Skeletal muscle tissue (tissue), 4 donors: ENCODE results near the gene FAM3A. TPM values are rescaled to one million over a fixed set of nuclear protein-coding genes. Genes with fewer than 3 reads are reported as not detected.

Experiments used
- H3K27ac ChIP-seq: one replicate; pipeline ENCODE4 v1.7.0; 2013; ENCODE audit warnings: mild to moderate bottlenecking, low read depth, low read length, inconsistent platforms
- H3K27me3 ChIP-seq, 3 donors: one replicate each; pipeline ENCODE4 v1.7.0; 2013; ENCODE audit warnings: low read length in 3 of 3; ENCODE audit not compliant: control insufficient read depth in 3 of 3, insufficient read depth in 3 of 3
- H3K36me3 ChIP-seq, 3 donors: one replicate each; pipeline ENCODE4 v1.7.0; 2013; ENCODE audit warnings: low read length in 3 of 3; ENCODE audit not compliant: control insufficient read depth in 3 of 3, insufficient read depth in 3 of 3
- H3K4me1 ChIP-seq, 3 donors: one replicate each; pipeline ENCODE4 v1.7.0; 2013; ENCODE audit warnings: low read length in 3 of 3, mild to moderate bottlenecking in 3 of 3; ENCODE audit not compliant: control insufficient read depth in 3 of 3, insufficient read depth in 3 of 3
- H3K4me3 ChIP-seq, 3 donors: one replicate each; pipeline ENCODE4 v1.7.0; 2013; ENCODE audit warnings: low read length in 3 of 3
- H3K9ac ChIP-seq, 3 donors: one replicate each; pipeline ENCODE4 v1.7.0; 2013; ENCODE audit warnings: low read length in 3 of 3, mild to moderate bottlenecking in 3 of 3, moderate library complexity in 2 of 3, low read depth in 1 of 3
- H3K9me3 ChIP-seq, 3 donors: one replicate each; pipeline ENCODE4 v1.7.0; 2013; ENCODE audit warnings: low read length in 3 of 3; ENCODE audit not compliant: control insufficient read depth in 3 of 3
- total RNA-seq: library from RNA; depleted of rRNA; stranded (reverse); fragments of >200 nt; gene quantifications from one replicate; pipeline ENCODE4 v1.2.3, GENCODE V29; 2014
- donor health status: Osteomylitis.

Gene FAM3A
- total RNA-seq, 1 donor from 2014 or later = 15.7 TPM

DNA sequence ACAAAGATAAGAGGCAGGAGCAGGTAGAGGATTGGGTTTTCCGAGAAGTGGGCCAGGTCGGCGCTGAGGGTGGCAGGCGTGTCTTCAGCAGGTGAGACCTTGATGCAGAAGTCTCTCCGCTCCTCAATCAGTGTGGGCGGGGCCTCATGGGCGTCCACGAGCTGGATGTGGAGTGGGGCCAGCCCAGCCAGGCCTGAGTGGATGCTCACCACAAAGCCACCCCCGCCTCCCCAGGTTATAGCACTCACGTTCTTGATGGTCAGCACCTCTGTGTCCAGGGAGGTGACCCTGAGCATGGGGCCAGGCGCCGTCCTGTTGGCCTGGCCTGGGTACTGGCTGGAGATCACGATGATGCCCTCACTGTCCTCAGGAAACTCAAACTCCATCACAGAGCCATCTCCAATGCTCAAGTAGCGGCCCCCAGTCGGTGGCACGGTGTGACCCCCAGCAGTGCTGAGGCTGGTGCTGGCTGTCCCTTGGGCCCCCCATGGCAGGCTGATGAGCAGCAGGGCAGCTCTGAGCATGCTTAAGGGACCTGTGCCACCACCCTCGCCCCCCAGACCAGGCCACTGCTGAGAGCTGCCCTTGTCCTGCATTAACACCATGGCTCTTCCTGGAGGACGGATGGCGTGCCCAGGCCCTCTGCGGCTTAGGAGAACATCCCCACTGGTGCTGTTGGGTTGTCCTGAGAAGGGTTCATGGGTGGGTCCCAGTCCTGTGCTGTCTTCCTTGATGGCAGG, 27.5 kb downstream of the FAM3A start:
- H3K9me3 ChIP-seq = no peaks in the 10 kb centered on the region
- peak overlapping the region in 1 of 3 donors; percentile 82 for H3K9ac ChIP-seq
- no peak overlapping the region for H3K27ac ChIP-seq
- H3K4me1 ChIP-seq = peaks cover 17 to 42% (median 36%) of the 10 kb centered on the region in 3 donors
- H3K36me3 ChIP-seq = peaks cover 8 to 13% (median 8%) of the 10 kb centered on the region in 3 donors
- no peak overlapping the region for H3K4me3 ChIP-seq
- no peaks in the 10 kb centered on the region for H3K27me3 ChIP-seq

- Histone ChIP-seq H3K9ac (no peak overlapping the region), H3K27ac (no peak overlapping the region), H3K9me3 (no peaks in the 10 kb centered on the region), H3K27me3 (no peaks in the 10 kb centered on the region), H3K36me3 (peaks cover 8 to 14% (median 8%) of the 10 kb centered on the region in 3 donors), H3K4me3 (no peak overlapping the region), H3K4me1 (peaks cover 17 to 45% (median 34%) of the 10 kb centered on the region in 3 donors)
These were observed 28.3 kb downstream of the FAM3A start for GRCh38 chrX:154487518-154488290.

- H3K9me3 ChIP-seq = no peaks in the 10 kb centered on the region
- H3K4me3 ChIP-seq = peak within 1 kb of the TSS; percentile 48 to 70 (median 69)
- H3K9ac ChIP-seq = peak within 1 kb of the TSS; percentile 71 to 87 (median 74)
- peaks cover 17 to 50% (median 34%) of the 10 kb centered on the region in 3 donors for H3K4me1 ChIP-seq
- no peaks in the 10 kb centered on the region for H3K27me3 ChIP-seq
- H3K27ac ChIP-seq = peak within 1 kb of the TSS; percentile 66
- H3K36me3 ChIP-seq = peaks cover 8 to 14% (median 8%) of the 10 kb centered on the region in 3 donors
These were observed 29.4 kb downstream of the FAM3A start, which contains the start of gene UBL4A for GRCh38 chrX:154486396-154487207. Gene UBL4A, minus strand, starts transcription at chrX:154486615. Its CDS starts 31 bp downstream, at chrX:154486584.

GRCh38 chrX:154486052-154486395, 30.0 kb downstream of the FAM3A start:
- Histone ChIP-seq H3K27ac (peak overlapping the region; percentile 66), H3K9me3 (no peaks in the 10 kb centered on the region), H3K36me3 (peaks cover 8 to 14% (median 8%) of the 10 kb centered on the region in 3 donors), H3K27me3 (no peaks in the 10 kb centered on the region), H3K4me3 (peak overlapping the region; percentile 38 to 70 (median 69)), H3K4me1 (peaks cover 17 to 50% (median 34%) of the 10 kb centered on the region in 3 donors), H3K9ac (peak overlapping the region; percentile 65 to 87 (median 74))

GRCh38 chrX:154485150-154486051, 30.6 kb downstream of the FAM3A start:
- H3K36me3 ChIP-seq = peaks cover 8 to 14% (median 8%) of the 10 kb centered on the region in 3 donors
- peak overlapping the region; percentile 66 for H3K27ac ChIP-seq
- peak overlapping the region; percentile 48 to 70 (median 69) for H3K4me3 ChIP-seq
- peak overlapping the region; percentile 65 to 87 (median 74) for H3K9ac ChIP-seq
- H3K27me3 ChIP-seq = no peaks in the 10 kb centered on the region
- peaks cover 17 to 50% (median 34%) of the 10 kb centered on the region in 3 donors for H3K4me1 ChIP-seq
- no peaks in the 10 kb centered on the region for H3K9me3 ChIP-seq

GRCh38 chrX:154484255-154485149, 31.5 kb downstream of the FAM3A start:
- Histone ChIP-seq H3K27me3 (no peaks in the 10 kb centered on the region), H3K9ac (peak overlapping the region in 2 of 3 donors; percentile 65 to 87), H3K36me3 (peaks cover 8 to 14% (median 8%) of the 10 kb centered on the region in 3 donors), H3K4me3 (peak overlapping the region in 2 of 3 donors; percentile 29 to 36), H3K27ac (peak overlapping the region; percentile 66), H3K4me1 (peaks cover 14 to 46% (median 29%) of the 10 kb centered on the region in 3 donors), H3K9me3 (no peaks in the 10 kb centered on the region)

- peaks cover 8 to 14% (median 8%) of the 10 kb centered on the region in 3 donors for H3K36me3 ChIP-seq
- no peaks in the 10 kb centered on the region for H3K27me3 ChIP-seq
- H3K9me3 ChIP-seq = no peaks in the 10 kb centered on the region
- H3K4me1 ChIP-seq = peaks cover 13 to 42% (median 29%) of the 10 kb centered on the region in 3 donors
- H3K4me3 ChIP-seq = no peak overlapping the region
- no peak overlapping the region for H3K27ac ChIP-seq
- H3K9ac ChIP-seq = no peak overlapping the region
These were observed 32.7 kb downstream of the FAM3A start for GRCh38 chrX:154483325-154483724.

GRCh38 chrX:154482786-154483185, 33.2 kb downstream of the FAM3A start:
- H3K27me3 ChIP-seq = no peaks in the 10 kb centered on the region
- H3K4me1 ChIP-seq = peaks cover 18 to 48% (median 32%) of the 10 kb centered on the region in 3 donors
- peaks cover 8 to 13% (median 8%) of the 10 kb centered on the region in 3 donors for H3K36me3 ChIP-seq
- no peak overlapping the region for H3K4me3 ChIP-seq
- H3K9ac ChIP-seq = no peak overlapping the region
- no peak overlapping the region for H3K27ac ChIP-seq
- no peaks in the 10 kb centered on the region for H3K9me3 ChIP-seq
